ENCODE data around the gene MBOAT7.
"Not testable (repeated sequence)": the region's sequence is repeated elsewhere in the genome, so short reads cannot be mapped to it uniquely, and the experiment has no call there.

Gene MBOAT7

GRCh38 chr19:54172471-54173358 is 16.7 kb downstream of the MBOAT7 start, which contains the start of gene TMC4:
Gene TMC4, minus strand, starts transcription at chr19:54173160. Its CDS starts 43 bp downstream, at chr19:54173117.
- Histone ChIP-seq H3K4me3 (replicated peaks; ENCODE audit: low read depth, low read length) (no peak within 1 kb of the TSS), H3K27me3 (replicated peaks; ENCODE audit: control insufficient read depth, insufficient read depth, low read length) (no peaks in the 10 kb centered on the region), H3K36me3 (ENCODE audit: control insufficient read depth, insufficient read depth, low read length) (peaks cover 2% of the 10 kb centered on the region)
- DNase-seq (ENCODE audit: extremely low read depth, insufficient read length): no peak
- peak; percentile 11 for TF ChIP-seq CTCF (IDR thresholded peaks at IDR 0.05; ENCODE audit: insufficient read depth, low read length, poor library complexity, severe bottlenecking)

- H3K4me3 ChIP-seq (replicated peaks; ENCODE audit: low read depth, low read length); H3K27me3 ChIP-seq (replicated peaks; ENCODE audit: control insufficient read depth, insufficient read depth, low read length); DNase-seq (ENCODE audit: extremely low read depth, insufficient read length); H3K36me3 ChIP-seq (ENCODE audit: control insufficient read depth, insufficient read depth, low read length): not testable (repeated sequence)
Observed at GRCh38 chr19:54171736-54172431, 17.5 kb downstream of the MBOAT7 start.

- no peak overlapping the region for H3K4me3 ChIP-seq (replicated peaks; ENCODE audit: low read depth, low read length)
- H3K36me3 ChIP-seq (ENCODE audit: control insufficient read depth, insufficient read depth, low read length): no peaks in the 10 kb centered on the region
- no peak for DNase-seq (ENCODE audit: extremely low read depth, insufficient read length)
- no peaks in the 10 kb centered on the region for H3K27me3 ChIP-seq (replicated peaks; ENCODE audit: control insufficient read depth, insufficient read depth, low read length)
- no peak for TF ChIP-seq CTCF (IDR thresholded peaks at IDR 0.05; ENCODE audit: insufficient read depth, low read length, poor library complexity, severe bottlenecking)
Observed at GRCh38 chr19:54169149-54169740, 20.1 kb downstream of the MBOAT7 start.

- Histone ChIP-seq H3K4me3 (replicated peaks; ENCODE audit: low read depth, low read length) (no peak overlapping the region), H3K36me3 (ENCODE audit: control insufficient read depth, insufficient read depth, low read length) (no peaks in the 10 kb centered on the region), H3K27me3 (replicated peaks; ENCODE audit: control insufficient read depth, insufficient read depth, low read length) (no peaks in the 10 kb centered on the region)
- peak; percentile 85 for TF ChIP-seq CTCF (IDR thresholded peaks at IDR 0.05; ENCODE audit: insufficient read depth, low read length, poor library complexity, severe bottlenecking)
- DNase-seq (ENCODE audit: extremely low read depth, insufficient read length): peak; percentile 80
Observed at GRCh38 chr19:54168174-54168917, 21.0 kb downstream of the MBOAT7 start.

GRCh38 chr19:54165222-54165621 is 24.2 kb downstream of the MBOAT7 start:
- H3K27me3 ChIP-seq (replicated peaks; ENCODE audit: control insufficient read depth, insufficient read depth, low read length): no peaks in the 10 kb centered on the region
- no peak overlapping the region for H3K4me3 ChIP-seq (replicated peaks; ENCODE audit: low read depth, low read length)
- TF ChIP-seq CTCF (IDR thresholded peaks at IDR 0.05; ENCODE audit: insufficient read depth, low read length, poor library complexity, severe bottlenecking): no peak
- DNase-seq (ENCODE audit: extremely low read depth, insufficient read length): no peak
- H3K36me3 ChIP-seq (ENCODE audit: control insufficient read depth, insufficient read depth, low read length): no peaks in the 10 kb centered on the region

Measured in GM06990 (cell line).